ENCODE data around the gene BTG2. TPM values are rescaled to one million over a fixed set of nuclear protein-coding genes. Genes with fewer than 3 reads are reported as not detected.

The BTG2 gene
- total and polyA plus RNA-seq, 5 experiments from 2014 or later: 91.8 to 191 (median 179) TPM

DNA sequence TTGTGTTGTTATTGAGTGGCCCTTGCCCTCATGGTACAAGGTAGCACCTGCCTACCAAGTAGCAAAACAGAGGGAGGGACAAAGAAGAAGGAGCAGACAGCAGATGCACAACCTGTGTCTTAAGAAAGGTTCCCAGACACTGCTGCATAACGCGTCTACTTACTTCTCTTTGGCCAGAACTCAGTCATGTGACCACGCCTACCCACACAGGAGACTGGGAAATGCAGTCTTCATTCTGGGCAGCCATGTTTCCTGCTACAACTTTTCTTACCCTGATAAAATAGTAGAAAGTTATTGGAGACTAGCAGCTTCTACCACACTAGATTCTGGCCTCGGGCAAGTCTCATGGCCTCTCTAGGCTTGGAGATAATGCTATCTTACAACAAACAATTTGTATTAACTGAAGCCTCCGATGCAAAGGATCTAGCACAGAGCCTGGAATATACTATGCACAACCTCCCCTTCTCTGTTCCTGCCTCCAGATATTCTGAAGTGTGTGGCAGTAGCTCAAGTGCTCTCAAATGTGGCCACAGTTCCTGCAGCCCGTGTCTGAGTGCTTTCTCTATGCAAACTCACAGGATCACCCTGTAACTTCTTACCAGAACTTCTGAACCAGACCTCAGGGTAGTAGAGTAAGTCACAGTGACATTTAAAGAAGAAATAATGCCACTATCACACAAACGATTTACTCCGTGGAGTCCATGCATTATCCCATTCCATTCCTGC lies 34.1 kb upstream of the BTG2 start:
- H3K27ac Mint-ChIP-seq: peak overlapping the region in 8 of 10 donors; percentile 72 to 92 (median 79)
- H3K36me3 Mint-ChIP-seq: no peaks in the 10 kb centered on the region
- ATAC-seq (peak; percentile 63 to 76), DNase-seq (peak; percentile 42 to 87 (median 71))
- H3K27me3 Mint-ChIP-seq: no peaks in the 10 kb centered on the region
- H3K4me1 Mint-ChIP-seq: peaks cover 15 to 62% (median 48%) of the 10 kb centered on the region in 4 donors
- no peaks in the 10 kb centered on the region for H3K9me3 Mint-ChIP-seq
- H3K4me3 Mint-ChIP-seq: peak overlapping the region in 1 of 10 donors; percentile 48
- POLR2A ChIA-PET: interaction anchor here (0.5 to 25.4 kb wide), 7 partner anchors 13 to 1111 kb away, joined by 4 to 730 read pairs (median 5); no protein-coding TSS in a partner anchor

DNA sequence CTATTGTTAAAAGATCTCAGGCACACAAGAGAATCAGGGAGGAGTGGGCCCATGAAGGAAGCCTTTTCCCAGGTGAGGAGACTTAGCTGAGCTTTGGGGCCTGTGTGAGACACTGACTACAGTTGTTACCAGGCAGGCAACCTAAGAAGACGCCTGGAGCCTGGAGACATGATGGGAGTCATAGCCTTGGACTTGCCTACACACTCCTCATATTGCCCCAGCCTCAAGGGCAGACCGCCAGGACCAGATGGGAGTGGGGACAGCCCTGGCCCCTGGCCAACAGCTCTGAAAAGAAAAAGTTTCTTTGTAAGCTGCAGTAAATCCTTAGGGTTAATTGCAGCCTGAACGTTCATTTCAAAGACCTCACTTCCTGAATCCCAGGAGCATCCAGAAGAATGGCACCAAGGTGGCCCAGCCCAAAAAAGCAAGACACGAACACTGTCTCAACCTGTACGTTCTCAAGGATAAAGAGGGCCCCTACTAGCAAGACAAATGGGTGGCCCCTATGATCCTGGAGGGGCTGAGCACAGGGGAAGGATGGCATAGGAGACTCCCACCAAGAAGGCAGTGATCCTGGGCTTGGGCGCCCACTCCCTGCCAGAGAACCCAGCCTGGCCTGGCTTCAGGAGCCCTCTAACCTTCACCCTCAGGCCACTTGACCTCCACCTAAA lies 33.2 kb upstream of the BTG2 start:
- Mint-ChIP-seq H3K4me1 (peaks cover 14 to 69% (median 53%) of the 10 kb centered on the region in 4 donors), H3K9me3 (no peaks in the 10 kb centered on the region), H3K27me3 (no peaks in the 10 kb centered on the region), H3K36me3 (no peaks in the 10 kb centered on the region), H3K27ac (peak overlapping the region in 3 of 10 donors; percentile 35 to 38 (median 36)), H3K4me3 (no peak overlapping the region)
- DNase-seq (no peak), ATAC-seq (no peak)
- POLR2A ChIA-PET: interaction anchor here (1.5 to 25.4 kb wide), 6 partner anchors 12 to 216 kb away, joined by 4 to 730 read pairs (median 42); no protein-coding TSS in a partner anchor

DNA sequence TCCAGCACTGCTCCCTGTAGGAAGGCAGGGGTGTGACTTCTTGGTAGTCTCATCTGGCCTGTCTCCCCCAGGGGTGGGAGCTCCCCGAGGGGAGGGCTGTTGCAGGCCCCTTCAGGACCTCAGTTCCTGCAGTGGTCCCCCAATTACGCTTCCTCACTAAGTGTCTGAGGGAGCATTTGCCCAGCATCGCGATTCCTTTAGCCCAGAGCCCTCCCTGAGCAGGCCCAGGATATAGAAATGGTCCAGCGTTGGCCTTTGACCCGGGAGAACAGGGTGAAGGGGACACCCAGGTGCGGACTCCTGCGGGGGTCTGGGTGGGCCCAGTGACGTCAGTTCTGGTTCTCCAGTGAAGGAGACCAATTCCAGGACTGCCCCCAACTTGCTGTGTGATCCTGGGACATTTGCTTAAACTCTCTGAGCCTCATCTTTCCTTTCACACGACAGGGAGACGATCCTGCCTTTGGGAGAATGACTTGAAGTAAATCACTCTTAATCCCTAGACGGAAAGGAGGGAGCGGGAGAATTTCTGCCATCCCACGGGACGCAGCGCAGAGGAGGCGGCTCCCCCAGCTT lies 32.6 kb upstream of the BTG2 start:
- Mint-ChIP-seq H3K4me1 (peaks cover 11 to 69% (median 53%) of the 10 kb centered on the region in 4 donors), H3K9me3 (no peaks in the 10 kb centered on the region), H3K36me3 (no peaks in the 10 kb centered on the region), H3K27ac (peak overlapping the region; percentile 75 to 94 (median 92)), H3K4me3 (peak overlapping the region in 7 of 10 donors; percentile 70 to 87 (median 78)), H3K27me3 (no peaks in the 10 kb centered on the region)
- no peak for ATAC-seq
- no peak for DNase-seq
- POLR2A ChIA-PET: interaction anchor here (1.5 to 25.4 kb wide), 4 partner anchors 16 to 66 kb away, joined by 4 to 730 read pairs (median 133); no protein-coding TSS in a partner anchor

DNA sequence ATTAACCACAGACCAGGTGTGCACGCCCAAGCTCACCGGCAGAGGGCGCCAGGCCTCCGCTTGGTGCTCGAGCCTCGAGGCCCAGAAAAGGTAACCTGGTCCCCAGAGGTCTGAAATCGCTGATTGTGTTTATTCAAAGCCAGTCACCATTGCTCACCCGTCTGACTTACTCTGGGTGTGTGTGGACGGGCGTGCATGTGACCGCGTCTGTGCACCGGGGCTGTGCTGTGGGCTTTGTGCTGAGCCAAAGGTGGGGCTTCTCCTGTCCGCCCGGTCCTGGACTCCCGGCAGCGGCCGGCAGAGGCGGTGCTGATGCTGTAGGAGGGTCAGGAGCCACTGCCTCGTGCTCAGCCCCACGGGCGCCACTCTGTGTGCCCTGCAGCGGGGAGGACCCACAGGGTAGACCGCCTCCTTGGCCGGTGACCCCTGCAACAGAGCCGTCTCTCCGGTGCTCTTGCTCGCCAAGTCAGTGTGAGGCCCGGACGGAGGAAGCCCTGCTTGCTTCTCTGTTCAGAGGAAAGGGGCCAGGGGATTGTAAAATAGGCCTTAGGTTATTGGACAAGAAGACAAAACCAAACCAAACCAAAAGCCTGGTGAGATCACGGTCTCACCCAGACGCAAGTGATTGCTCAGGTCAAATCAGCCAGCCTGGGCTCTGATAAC lies 32.0 kb upstream of the BTG2 start:
- POLR2A ChIA-PET: interaction anchor here (1.5 to 25.4 kb wide), 6 partner anchors 10 to 65 kb away, joined by 4 to 730 read pairs (median 133); no protein-coding TSS in a partner anchor

DNA sequence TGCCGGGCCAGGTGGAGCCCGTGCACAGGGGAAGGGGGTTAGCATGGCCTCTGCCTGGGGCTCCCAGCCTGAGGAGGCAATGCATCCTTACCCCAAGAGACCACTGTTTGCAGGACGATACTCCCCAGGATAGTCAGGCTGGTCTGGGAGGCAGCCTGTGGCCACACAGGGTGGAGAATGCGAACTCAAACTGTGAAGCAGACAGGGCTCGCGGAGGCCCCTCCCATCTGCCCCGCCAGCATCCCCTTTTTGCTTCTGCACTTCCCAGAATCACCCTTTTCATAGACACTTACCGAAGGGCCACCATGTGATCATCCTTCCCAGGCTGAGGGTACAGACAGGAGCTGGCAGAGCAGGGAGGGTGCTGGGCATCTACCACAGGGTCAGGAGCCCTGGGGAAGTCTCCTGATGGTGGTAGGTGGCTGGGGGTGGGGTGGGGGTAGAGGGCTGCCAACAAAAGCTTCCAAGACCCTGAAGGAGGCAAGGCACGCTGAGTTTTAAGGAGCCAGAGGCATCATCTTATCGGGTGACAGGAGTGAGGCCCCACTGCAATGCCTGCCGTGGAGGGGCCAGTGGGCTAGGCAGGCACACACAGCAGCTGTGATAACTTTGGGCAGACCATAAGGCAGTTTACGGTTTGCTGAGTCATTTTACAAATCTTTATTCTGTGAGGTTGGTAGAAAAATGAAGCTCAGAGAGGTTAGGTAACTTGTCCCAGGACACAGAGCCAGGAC lies 31.3 kb upstream of the BTG2 start:
- Mint-ChIP-seq H3K27ac (peak overlapping the region; percentile 75 to 94 (median 92)), H3K27me3 (no peaks in the 10 kb centered on the region), H3K36me3 (no peaks in the 10 kb centered on the region), H3K9me3 (no peaks in the 10 kb centered on the region), H3K4me3 (peak overlapping the region; percentile 70 to 87 (median 78)), H3K4me1 (peaks cover 18 to 79% (median 62%) of the 10 kb centered on the region in 4 donors)
- POLR2A ChIA-PET: interaction anchor here (2.2 to 25.4 kb wide), 4 partner anchors 9 to 64 kb away, joined by 12 to 730 read pairs (median 188); no protein-coding TSS in a partner anchor
- DNase-seq (no peak), ATAC-seq (peak in 1 of 2 donors; percentile 2)

More for the DNA sequence above, 32.0 kb upstream of the BTG2 start:
- DNase-seq (peak; percentile 79 to 95 (median 91)), ATAC-seq (peak; percentile 65 to 69)
- H3K36me3 Mint-ChIP-seq: no peaks in the 10 kb centered on the region
- no peaks in the 10 kb centered on the region for H3K9me3 Mint-ChIP-seq
- peaks cover 13 to 72% (median 55%) of the 10 kb centered on the region in 4 donors for H3K4me1 Mint-ChIP-seq
- peak overlapping the region; percentile 70 to 87 (median 78) for H3K4me3 Mint-ChIP-seq
- no peaks in the 10 kb centered on the region for H3K27me3 Mint-ChIP-seq
- H3K27ac Mint-ChIP-seq: peak overlapping the region; percentile 75 to 94 (median 92)

DNA sequence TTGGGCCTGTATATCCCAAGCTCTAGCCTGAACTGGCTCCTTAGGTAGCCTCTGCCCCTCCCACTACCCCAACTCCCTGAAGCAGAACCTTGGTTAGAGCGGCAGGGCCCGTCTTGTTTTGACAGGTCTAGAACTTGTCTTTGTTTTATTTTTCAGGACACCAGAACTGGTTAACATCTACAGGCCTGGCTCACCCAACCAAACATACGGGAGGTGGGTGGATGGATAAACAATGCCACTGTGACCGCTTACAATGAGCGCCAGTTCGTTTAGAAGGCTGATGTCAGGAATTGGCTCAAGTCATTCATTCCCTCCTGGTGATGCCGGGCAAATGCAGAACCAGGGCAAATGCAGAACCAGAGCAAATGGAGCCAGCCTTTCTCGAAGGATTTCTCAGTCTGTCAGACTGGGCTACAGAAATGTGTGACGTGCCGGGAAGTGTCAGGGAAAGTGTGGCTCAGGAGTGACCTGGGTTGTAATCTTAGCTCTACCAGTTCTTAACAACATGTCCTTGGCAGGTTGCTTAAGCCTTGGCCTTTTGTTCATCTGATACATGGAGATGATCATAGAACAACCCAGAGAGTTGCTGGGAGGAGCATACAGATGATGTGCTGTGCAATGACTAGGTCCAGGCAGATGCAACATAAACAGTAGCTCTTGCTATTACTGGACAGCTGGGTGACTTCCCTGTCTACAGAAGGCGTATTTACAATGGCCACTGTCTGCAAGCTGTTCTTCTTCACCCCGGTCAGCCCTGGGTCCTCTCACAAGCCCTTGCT lies 30.5 kb upstream of the BTG2 start:
- Mint-ChIP-seq H3K4me3 (peak overlapping the region in 6 of 10 donors; percentile 52 to 86 (median 74)), H3K27me3 (no peaks in the 10 kb centered on the region), H3K27ac (peak overlapping the region in 9 of 10 donors; percentile 57 to 93 (median 80)), H3K36me3 (no peaks in the 10 kb centered on the region), H3K9me3 (no peaks in the 10 kb centered on the region), H3K4me1 (peaks cover 20 to 81% (median 65%) of the 10 kb centered on the region in 4 donors)
- no peak for DNase-seq
- POLR2A ChIA-PET: interaction anchor here (2.2 to 25.4 kb wide), 4 partner anchors 9 to 63 kb away, joined by 12 to 730 read pairs (median 188); no protein-coding TSS in a partner anchor
- ATAC-seq: no peak

DNA sequence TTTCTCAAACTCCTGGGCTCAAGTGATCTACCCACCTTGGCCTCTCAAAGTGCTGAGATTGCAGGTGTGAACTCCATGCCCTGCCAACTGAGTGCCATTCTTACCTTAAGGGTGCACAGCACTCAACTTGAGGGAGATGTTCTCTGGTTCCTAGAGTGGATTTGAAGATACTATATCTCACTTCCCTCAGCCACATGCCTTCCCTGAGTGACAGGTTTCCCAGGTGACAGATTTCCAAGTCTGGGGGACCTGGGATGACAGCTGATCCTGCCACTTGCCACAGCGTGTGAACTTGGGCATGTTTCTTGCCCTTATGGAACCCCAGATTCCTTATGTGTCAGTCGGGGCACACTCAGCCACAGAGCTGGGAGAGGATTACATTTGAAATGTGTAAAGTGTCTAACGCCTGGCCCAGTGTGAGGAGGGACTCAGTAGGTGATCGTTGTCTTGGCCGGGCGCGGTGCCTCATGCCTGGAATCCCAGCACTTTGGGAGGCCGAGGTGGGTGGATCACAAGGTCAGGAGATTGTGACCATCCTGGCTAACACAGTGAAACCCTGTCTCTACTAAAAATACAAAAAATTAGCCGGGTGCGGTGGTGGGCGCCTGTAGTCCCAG lies 29.6 kb upstream of the BTG2 start:
- DNase-seq (no peak), ATAC-seq (no peak)
- peaks cover 22 to 79% (median 66%) of the 10 kb centered on the region in 4 donors for H3K4me1 Mint-ChIP-seq
- peak overlapping the region in 8 of 10 donors; percentile 9 to 88 (median 46) for H3K27ac Mint-ChIP-seq
- H3K9me3 Mint-ChIP-seq: no peaks in the 10 kb centered on the region
- H3K27me3 Mint-ChIP-seq: no peaks in the 10 kb centered on the region
- POLR2A ChIA-PET: interaction anchor here (0.6 to 25.4 kb wide), 5 partner anchors 8 to 476 kb away, joined by 3 to 730 read pairs (median 187); no protein-coding TSS in a partner anchor
- peak overlapping the region in 3 of 10 donors; percentile 10 to 56 (median 19) for H3K4me3 Mint-ChIP-seq
- H3K36me3 Mint-ChIP-seq: no peaks in the 10 kb centered on the region

DNA sequence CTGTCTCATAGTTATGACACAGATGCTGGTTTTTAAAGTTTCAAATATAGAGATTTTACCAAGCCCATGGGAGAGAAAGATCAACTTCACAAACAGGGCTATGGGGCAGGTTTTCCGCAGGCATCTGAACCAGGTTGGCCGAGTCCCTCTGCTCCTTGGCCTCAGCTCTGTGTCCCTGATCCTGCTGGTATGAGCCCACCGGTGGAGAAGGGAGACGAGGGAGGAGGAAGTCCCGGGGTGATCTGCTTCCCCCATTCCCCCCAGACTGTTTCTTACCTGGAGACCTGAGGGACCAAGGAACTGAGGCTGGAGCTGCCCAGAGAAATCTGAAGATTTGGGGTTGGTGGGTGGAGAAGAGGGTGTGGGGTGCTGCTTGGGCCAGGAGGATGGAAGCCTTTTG lies 28.9 kb upstream of the BTG2 start:
- Mint-ChIP-seq H3K4me3 (peak overlapping the region in 2 of 10 donors; percentile 19 to 56), H3K27ac (peak overlapping the region in 7 of 10 donors; percentile 35 to 92 (median 88)), H3K9me3 (no peaks in the 10 kb centered on the region), H3K27me3 (no peaks in the 10 kb centered on the region), H3K36me3 (no peaks in the 10 kb centered on the region), H3K4me1 (peaks cover 20 to 72% (median 59%) of the 10 kb centered on the region in 4 donors)
- POLR2A ChIA-PET: interaction anchor here (0.6 to 25.4 kb wide), 4 partner anchors 14 to 475 kb away, joined by 3 to 730 read pairs (median 188); no protein-coding TSS in a partner anchor
- DNase-seq: no peak
- no peak for ATAC-seq

- peaks cover 20 to 72% (median 58%) of the 10 kb centered on the region in 4 donors for H3K4me1 Mint-ChIP-seq
- ATAC-seq (no peak), DNase-seq (no peak)
- peak overlapping the region; percentile 25 to 94 (median 88) for H3K27ac Mint-ChIP-seq
- POLR2A ChIA-PET: interaction anchor here (1.1 to 25.4 kb wide), 6 partner anchors 8 to 61 kb away, joined by 3 to 730 read pairs (median 96); no protein-coding TSS in a partner anchor
- no peaks in the 10 kb centered on the region for H3K9me3 Mint-ChIP-seq
- H3K27me3 Mint-ChIP-seq: no peaks in the 10 kb centered on the region
- peak overlapping the region in 9 of 10 donors; percentile 5 to 70 (median 50) for H3K4me3 Mint-ChIP-seq
- H3K36me3 Mint-ChIP-seq: no peaks in the 10 kb centered on the region
Measured at GRCh38 chr1:203276916-203277545, 28.3 kb upstream of the BTG2 start.
